ENCODE results near the gene ATP7B.

ATP7B gene

GRCh38 chr13:52020191-52020590 is 8.9 kb upstream of the ATP7B start:
- no peak for DNase-seq (ENCODE audit: low read depth in 1 of 2, low spot score in 1 of 2)
- no peaks in the 10 kb centered on the region for H3K27me3 ChIP-seq (ENCODE audit: insufficient read depth, poor library complexity, severe bottlenecking)
- no peak overlapping the region for H3K27ac ChIP-seq (replicated peaks)
- H3K4me3 ChIP-seq (replicated peaks; ENCODE audit: insufficient read depth, low read length) = no peak overlapping the region
- TF ChIP-seq SPI1 (IDR thresholded peaks at IDR 0.05; ENCODE audit: borderline replicate concordance, low read depth) (no peak), GABPA (IDR thresholded peaks at IDR 0.05; ENCODE audit: low read depth) (no peak), POLR2AphosphoS5 (IDR thresholded peaks at IDR 0.05; ENCODE audit: low read depth) (no peak), CTCF (IDR thresholded peaks at IDR 0.05; ENCODE audit: insufficient read depth, low read length) (no peak)
- TF ChIP-seq, protein P1, sequence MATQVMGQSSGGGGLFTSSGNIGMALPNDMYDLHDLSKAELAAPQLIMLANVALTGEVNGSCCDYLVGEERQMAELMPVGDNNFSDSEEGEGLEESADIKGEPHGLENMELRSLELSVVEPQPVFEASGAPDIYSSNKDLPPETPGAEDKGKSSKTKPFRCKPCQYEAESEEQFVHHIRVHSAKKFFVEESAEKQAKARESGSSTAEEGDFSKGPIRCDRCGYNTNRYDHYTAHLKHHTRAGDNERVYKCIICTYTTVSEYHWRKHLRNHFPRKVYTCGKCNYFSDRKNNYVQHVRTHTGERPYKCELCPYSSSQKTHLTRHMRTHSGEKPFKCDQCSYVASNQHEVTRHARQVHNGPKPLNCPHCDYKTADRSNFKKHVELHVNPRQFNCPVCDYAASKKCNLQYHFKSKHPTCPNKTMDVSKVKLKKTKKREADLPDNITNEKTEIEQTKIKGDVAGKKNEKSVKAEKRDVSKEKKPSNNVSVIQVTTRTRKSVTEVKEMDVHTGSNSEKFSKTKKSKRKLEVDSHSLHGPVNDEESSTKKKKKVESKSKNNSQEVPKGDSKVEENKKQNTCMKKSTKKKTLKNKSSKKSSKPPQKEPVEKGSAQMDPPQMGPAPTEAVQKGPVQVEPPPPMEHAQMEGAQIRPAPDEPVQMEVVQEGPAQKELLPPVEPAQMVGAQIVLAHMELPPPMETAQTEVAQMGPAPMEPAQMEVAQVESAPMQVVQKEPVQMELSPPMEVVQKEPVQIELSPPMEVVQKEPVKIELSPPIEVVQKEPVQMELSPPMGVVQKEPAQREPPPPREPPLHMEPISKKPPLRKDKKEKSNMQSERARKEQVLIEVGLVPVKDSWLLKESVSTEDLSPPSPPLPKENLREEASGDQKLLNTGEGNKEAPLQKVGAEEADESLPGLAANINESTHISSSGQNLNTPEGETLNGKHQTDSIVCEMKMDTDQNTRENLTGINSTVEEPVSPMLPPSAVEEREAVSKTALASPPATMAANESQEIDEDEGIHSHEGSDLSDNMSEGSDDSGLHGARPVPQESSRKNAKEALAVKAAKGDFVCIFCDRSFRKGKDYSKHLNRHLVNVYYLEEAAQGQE (IDR thresholded peaks at IDR 0.05; ENCODE audit: insufficient replicate concordance, low read depth) = no peak

DNA sequence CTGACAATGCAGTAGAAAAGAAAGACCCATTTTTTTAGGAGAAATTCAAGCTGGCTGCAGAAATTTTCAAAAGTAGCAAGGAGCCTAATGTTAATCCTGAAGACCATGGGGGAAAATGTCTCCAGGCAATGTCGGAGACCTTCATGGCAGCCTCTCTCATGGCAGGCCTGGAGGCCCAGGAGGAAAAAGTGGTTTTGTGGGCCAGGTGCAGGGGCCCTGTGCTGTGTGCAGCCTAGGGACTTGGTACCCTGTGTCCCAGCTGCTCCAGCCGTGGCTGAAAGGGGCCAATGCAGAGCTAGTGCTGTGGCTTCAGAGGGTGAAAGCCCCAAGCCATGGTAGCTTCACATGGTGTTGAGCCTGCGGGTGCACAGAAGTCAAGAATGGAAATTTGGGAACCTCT is 5.0 kb upstream of the ATP7B start:
- Histone ChIP-seq H3K4me3 (replicated peaks; ENCODE audit: insufficient read depth, low read length) (no peak overlapping the region), H3K27me3 (ENCODE audit: insufficient read depth, poor library complexity, severe bottlenecking) (peaks cover 3% of the 10 kb centered on the region), H3K27ac (replicated peaks) (no peak overlapping the region)
- DNase-seq (ENCODE audit: low read depth in 1 of 2, low spot score in 1 of 2) = no peak
- TF ChIP-seq CTCF (IDR thresholded peaks at IDR 0.05; ENCODE audit: insufficient read depth, low read length) (no peak), SPI1 (IDR thresholded peaks at IDR 0.05; ENCODE audit: borderline replicate concordance, low read depth) (no peak), POLR2AphosphoS5 (IDR thresholded peaks at IDR 0.05; ENCODE audit: low read depth) (no peak), GABPA (IDR thresholded peaks at IDR 0.05; ENCODE audit: low read depth) (no peak)
- TF ChIP-seq, protein P1 (IDR thresholded peaks at IDR 0.05; ENCODE audit: insufficient replicate concordance, low read depth) = no peak

GRCh38 chr13:52012512-52012836 is 1.2 kb upstream of the ATP7B start:
- TF ChIP-seq CTCF (IDR thresholded peaks at IDR 0.05; ENCODE audit: insufficient read depth, low read length) = no peak
- no peak for TF ChIP-seq POLR2AphosphoS5 (IDR thresholded peaks at IDR 0.05; ENCODE audit: low read depth)
- TF ChIP-seq, protein P1 (IDR thresholded peaks at IDR 0.05; ENCODE audit: insufficient replicate concordance, low read depth) = no peak
- TF ChIP-seq SPI1 (IDR thresholded peaks at IDR 0.05; ENCODE audit: borderline replicate concordance, low read depth) = no peak
- TF ChIP-seq GABPA (IDR thresholded peaks at IDR 0.05; ENCODE audit: low read depth) = no peak
- peaks cover 40% of the 10 kb centered on the region for H3K27me3 ChIP-seq (ENCODE audit: insufficient read depth, poor library complexity, severe bottlenecking)
- peak overlapping the region; percentile 100 for H3K4me3 ChIP-seq (replicated peaks; ENCODE audit: insufficient read depth, low read length)
- DNase-seq (ENCODE audit: low read depth in 1 of 2, low spot score in 1 of 2) = no peak
- H3K27ac ChIP-seq (replicated peaks) = peak overlapping the region; percentile 71
